HG02623 (cell line): Measurements from ENCODE around the gene MEOX1.

Source experiments
- ATAC-seq: cut with Tn5 transposase; IDR thresholded peaks from one replicate; pipeline ENCODE4 v1.9.1; 2021; ENCODE audit warnings: moderate library complexity; ENCODE audit not compliant: unreplicated experiment

MEOX1 gene

DNA sequence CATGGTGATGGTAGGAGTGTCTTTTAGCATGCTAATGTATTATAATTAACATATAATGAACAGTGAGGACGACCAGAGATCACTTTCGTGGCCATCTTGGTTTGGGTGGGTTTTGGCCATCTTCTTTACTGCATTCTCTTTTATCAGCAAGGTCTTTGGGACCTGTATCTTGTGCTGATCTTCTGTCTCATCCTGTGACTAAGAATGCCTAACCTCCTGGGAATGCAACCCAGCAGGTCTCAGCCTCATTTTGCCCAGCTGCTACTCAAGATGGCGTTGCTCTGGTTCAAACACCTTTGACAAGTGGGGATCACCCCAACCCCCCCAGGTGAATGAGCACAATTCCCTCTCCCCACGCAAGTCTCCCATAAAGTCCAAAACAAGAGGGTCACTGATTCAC lies 66.3 kb downstream of the MEOX1 start:
- ATAC-seq = no peak

DNA sequence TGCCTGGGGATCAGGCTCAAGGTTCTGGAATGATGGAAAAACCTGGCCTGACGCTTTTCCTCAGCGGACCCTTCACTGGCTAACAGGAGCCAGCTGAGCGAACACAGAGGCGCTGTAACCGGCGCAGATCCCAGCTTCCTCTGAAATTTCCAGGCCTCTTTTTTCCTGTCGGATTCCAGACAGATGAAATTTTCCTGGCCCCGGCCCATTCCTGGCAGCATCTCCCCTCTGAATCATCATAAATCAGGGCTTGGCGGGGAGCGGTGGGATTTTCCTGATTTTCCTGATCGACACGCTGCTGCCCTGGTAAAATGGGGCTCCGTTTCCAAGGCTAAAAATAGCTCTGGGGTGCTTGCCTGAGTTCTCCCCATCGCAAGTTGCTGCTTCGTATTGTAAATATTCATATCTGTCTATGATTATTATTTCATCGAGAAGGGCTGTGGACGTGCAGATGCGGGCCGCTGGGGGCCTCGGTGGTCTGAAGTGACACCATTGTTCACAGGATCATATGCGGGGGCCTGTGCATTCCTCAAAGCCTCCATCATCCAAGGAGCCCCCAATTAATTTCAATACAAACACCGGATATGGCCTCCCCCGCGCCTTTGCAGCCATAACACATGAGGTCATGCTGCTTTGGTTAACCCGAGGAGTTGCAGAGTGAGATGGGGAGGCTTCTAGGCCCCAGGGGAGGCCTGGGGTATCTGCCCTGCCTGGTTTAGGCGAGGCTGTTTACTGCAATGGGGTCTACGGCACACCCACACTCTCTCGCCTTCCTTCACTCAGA lies 69.8 kb downstream of the MEOX1 start:
- no peak for ATAC-seq

DNA sequence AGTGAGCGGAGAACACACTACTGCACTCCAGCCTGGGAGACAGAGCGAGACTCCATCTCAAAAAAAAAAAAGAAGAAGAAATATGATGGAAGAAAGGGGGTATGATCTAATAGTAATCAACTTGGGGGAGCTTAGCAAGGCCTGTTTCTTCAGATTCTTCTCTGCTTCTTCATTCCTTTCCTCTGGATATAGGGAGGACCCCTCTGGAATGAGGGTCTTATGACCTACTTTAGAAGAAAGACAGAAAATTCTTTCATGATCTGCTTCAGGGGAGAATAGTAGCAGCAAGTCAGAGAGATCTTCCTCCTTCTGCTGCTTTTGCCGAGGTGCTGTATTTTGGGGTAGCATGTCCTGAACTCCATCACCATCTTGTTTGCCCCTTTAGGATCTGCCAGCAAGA lies 70.7 kb downstream of the MEOX1 start:
- no peak for ATAC-seq
